ENCODE data around the gene PKIG.

The PKIG gene

DNA sequence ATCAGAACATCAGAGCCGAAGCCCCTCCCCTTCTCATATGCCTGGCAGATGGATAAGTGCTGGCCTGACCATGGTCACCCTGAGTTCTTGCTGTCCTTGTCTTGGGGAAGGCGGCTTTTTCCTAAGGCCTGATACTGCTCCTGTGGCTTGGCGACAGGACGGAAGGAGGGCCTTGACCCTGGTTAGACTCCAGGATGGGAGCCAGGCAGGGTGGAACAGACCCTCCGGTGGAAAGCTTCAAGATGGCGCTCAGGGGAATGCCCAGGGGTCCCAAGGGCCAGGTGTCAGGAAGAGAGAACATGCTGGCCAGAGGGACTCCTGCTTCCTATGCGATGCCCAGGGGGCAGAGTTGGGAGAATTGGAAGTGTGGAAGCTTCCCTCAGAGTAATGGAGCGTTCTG, 39.6 kb downstream of the PKIG start:
- DNase-seq = no peak

DNA sequence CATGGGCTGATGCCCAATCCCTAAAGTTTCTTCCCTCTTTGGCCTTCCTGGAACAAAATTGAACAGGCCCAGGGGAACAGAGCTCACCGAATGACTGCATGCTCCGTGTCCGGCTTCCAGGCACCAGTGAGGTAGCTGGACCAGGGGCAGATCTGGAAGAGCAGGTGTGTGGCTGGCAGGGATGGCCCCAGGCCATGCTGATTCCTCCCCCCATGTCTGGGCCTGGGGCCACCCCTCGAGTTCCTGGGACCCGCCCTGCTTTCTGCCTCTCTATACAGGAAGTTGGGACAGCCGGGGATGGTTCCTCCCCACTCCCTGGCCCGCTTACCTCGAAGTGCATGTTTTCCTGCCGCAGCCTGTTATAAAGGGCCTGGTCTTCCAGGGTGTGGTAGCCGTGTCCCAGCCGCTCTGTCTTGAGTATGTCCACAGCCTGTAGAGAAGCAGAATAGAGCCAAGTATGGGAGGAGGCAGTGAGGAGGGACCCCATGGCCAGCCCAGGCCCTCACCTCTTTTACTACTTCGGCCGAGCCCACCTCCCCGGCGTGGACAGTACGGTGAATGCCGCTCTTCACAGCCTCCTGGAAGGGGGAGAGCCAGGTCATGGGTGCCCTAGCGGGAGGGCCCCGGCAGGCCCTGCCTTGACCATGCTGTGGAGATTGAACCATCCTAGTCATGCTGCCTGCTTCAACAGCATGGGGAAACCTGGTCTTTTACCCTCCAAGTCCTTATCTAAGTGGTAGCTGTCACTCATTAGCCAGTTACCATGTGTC, 40.3 kb downstream of the PKIG start:
- no peak for DNase-seq

DNA sequence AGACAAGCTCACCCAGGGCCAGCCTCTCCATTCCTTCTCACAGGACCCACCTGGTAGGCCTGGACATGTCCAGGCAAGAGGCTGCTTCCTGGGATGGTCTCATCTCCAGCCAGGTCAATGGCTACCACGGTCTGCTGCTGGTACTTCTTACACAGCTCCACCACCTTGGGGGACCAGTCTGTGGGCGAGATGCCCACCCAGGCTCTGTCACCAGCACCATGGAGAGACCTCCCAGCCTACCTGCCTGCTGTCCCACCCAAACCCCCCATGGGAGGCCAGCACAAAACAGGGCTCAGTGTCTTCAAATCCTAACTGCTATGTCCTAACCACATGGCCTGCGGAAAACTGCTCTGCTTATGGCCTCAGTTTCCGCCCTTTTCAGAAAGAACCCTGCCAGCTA, 41.8 kb downstream of the PKIG start:
- DNase-seq = no peak

DNA sequence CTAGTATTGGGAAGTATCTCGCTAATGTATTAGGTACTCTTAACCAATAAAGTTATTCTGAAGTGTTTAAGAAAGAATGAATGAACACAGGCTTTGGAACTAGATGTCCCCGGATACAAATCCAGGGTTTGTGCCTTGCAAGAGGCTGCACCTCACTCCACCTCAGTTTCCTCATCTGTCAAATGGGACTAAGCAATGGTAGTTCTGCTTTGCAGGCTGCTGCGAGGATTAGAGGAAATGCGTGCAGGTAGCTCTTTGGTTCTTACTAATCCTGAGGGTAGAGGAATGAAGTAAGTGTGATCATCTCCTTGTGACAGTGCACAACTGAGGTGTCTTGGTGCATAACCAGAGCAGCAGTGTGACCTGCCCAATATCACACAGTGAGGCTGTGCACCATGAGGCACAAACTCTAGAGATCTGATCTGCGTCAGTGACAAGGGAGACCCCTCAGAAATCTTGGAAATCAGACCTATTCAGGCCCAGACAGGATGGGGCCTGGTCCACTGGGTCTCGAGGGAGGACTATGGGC, 42.4 kb downstream of the PKIG start:
- DNase-seq = no peak

DNA sequence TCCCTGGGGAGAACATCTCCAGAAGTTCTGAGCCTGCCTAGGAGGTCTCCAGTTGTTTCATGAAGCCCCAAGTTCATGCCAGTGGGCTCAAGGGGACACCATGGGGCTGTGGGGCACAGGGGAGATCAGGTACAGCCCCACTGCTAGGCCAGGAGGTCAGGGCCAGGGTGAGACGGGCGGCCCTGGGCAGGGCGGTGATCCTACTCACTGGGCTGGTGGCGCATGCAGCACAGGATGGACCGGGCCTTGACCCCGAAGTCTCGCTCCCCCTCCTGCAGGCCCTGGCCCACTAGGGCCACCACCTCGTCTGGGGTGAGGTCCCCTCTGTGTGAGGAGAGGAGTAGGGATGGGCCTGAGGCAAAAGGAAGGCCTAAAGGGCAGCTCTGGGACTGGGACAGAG, 43.0 kb downstream of the PKIG start:
- DNase-seq = no peak

DNA sequence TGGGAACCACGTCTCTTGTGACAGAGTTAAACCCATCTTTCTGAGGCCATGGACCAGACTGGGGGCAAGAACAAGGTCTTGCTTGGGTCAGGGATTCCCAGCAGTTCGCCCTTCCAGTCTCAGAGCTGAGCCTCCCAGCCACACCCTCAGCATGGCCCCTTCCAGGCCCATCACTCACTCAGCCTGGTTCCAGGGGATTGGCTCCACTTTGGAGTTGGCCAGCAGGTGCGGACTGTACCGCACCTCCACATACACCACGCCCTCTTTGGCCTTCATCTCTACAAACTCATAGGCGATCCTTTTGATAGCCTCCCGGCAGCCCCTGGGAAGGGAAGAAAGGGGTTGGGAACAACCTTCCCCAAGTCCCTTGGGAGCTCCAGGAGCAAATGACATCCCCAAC, 43.9 kb downstream of the PKIG start:
- DNase-seq = no peak

DNA sequence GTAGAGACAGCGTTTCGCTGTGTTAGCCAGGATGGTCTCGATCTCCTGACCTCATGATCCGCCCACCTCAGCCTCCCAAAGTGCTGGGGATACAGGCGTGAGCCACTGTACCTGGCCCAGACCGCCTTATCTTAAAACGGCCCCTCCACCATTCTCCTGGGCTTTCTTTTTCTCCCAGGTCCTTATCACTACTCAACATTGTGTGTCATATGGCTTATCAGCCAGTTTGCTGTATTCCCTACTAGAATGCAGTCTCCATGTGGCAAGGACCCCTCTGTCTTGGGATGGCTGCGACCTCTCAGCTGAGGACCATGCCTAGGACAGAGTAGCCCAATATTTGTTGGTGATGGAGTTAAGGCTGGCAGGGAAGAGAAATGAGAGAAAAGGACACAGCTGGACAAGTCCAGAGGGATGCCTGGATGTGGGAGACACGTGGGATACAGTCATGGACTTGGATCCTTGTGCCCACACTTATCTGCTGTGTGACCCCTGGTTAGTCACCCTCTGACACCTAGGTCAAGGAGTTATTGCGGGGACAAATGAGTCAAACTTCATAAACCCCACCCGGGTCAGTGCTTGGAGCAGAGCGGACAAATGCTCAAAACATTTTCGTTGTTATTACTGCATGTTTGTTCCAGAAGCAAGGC, 45.1 kb downstream of the PKIG start:
- DNase-seq = no peak

DNA sequence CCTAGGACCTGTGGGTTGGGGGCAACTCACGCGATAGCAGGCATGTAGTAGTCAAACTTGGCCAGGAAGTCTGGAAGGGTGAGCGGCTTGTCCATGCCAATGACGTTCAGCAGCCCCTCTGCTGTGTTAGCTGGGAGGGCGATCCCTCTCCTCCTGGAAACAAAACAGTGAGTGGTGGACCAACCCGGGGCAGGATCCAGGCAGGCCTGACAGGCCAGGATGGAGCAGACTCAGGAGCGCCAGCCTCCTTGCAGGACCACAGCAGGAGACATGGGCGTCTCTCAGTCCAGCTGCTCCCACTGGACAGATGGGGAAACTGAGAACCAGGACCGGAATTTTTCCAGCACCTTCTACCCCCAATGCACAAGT, 46.6 kb downstream of the PKIG start:
- DNase-seq = no peak

DNA sequence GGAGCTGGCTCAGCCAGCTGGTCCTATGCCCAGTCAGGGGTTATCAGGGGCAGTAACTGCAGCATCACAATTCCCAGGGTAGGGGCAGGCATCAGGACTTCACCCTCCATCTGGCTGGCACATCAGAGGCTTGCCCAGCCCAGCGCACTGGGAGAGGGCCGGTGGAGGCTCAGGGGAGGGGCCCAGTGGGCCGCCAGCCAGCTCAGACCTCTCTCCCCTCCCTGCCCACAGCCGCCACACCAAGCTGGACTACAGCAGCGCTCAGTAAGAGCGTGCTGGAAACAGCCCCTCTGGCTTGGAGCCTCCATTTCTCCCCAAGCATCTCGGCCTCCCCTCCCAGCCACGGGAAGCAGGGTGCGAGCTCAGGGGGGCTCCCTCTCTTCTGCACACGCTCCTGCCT, 47.2 kb downstream of the PKIG start:
- no peak for DNase-seq

DNA sequence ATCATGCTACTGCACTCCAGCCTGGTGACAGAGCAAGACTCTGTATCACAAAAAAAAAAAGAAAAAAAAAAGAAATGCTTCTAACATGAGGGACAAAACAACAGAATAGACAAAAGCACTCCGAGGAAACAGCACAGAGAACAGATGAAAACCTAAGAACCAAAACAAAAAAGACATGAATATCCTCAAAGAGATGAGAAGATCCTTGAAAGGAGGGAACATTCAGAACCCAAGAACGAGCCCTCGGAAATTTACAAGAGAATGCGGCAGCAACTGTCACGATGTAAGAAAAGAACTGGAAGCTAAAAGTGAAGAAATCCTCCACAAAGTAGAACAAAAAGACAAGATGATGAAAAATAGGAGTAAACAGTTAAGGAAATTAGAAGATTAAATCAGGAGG, 47.9 kb downstream of the PKIG start:
- DNase-seq = no peak

DNA sequence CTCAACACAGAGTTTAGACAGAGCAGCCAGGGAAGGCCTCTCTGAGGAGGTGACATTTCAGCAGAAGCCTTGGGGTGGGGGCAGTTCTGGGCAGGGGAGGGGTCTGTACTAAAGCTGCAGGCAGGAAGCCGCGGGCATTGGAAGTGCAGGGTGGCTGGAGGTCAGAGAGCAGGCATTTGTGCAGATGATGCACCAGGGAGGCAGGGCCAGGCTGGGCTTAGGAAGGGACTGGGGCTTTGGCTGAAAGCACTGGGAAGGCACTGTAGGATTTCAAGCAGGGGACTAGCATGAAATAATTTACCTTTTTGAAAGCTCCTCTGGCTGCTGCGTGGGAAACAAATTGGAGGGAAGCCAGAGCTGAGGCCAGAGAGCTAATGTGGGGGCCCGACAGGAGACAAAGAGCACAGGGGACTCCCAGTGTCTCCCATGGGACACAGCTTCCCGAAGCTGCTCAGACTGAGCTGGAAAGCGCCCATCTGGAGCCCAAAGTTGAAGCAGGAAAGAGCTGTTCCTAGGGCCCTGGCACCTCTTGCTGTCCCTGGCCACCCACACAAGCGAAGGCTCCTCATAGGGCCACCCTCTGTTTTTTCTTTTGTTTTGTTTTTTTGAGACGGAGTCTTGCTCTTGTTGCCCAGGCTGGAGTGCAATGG, 49.8 kb downstream of the PKIG start:
- no peak for DNase-seq

DNA sequence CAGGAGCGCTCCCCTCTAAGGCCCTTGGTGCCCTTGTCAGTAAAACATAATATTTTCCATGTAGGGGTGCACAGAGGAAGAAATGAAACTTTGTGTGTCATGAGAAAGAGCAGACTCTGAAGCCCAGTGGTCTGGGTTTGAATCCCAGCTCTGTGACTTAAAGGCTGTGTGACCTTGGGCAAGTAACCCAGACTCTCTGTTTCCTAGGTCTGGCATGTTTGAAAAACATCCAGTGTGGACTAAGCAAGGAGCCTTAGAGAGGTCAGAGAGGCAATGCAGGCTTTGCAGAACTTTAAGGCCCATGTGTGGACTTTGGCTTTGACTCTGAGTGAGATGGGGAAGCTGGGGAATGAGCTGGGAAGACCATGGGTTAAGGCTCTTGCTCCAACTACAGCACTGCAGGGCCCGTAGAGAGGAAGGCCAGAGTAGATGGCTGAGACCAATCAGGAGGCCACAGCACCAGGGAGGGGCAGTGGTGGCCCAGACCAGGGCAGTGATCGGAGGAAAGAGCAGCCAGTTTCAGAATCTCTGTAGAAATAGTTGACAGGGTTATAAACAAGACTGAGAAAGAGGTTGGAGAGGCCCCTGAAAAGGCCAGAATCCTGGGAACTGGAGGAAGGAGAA, 50.9 kb downstream of the PKIG start:
- DNase-seq = no peak

DNA sequence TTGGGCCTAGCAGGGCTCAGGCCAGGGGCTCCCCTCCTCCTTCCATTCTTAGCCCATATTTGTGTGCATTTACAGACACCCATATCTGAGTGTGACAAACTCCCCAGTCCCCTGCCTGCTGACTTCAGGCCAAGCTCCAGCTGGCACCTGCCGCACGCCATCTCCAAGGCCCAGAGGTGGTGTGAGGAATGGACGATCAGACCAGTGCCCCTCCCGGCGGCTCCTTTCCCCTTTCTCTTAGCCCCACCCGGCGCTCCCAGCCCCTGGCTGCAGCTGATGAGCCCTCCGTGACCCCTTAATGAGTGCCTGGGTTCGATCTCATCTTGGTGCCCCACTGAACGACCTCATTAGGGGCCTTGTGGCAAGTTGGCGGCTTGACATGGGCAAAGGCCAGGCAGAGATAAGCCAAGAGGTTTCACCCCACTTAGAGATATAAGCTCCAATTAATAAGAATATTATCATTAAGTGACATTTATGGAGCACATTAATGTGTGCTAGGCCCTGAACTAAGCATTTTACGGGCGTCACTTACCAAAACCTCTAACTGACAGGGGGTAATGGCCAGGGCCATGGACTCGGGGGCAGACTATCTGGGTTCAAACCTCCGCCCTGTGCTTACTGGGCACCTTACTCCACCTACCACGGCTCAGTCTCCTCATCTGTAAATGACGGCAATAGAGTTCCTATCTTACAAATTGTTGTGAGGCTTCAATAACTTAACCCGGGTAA, 51.7 kb downstream of the PKIG start:
- no peak for DNase-seq

DNA sequence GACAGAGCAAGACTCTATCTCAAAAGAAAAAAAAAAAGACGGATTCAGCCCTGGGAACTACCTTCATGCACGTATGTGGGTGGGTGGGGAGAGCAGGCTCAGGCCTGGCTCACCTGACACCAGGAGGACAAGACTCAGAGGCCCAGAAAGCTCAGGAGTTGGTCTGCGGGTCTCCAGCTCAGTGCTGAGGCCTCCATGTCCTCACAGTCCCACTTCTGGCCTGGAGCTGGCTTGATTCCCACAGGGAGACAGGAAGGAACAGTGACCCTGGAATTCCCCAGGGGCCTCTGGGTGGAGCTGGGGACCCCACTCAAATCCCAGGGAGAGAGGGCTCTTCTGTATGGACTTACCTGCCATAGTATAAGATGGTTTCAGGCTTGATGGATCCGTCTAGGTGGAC, 53.5 kb downstream of the PKIG start:
- no peak for DNase-seq

DNA sequence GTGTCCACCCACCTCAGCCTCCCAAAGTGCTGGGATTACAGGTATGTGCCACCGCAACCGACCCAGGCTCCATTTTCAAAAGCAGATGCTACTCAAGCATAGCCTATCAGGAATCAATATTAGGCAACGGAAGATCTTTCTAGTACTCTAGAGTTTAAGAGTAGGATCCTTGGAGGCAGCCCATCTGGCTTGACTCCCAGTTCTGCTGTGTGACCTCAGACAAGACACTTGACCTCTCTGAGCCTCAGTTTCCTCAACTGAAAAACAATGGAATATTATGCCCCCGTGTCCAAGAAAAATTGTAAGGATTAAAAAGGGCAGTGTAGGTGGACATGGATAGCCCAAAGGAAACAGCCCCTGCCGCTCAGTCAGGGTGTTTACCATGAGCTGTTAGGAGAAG, 54.7 kb downstream of the PKIG start:
- no peak for DNase-seq

DNA sequence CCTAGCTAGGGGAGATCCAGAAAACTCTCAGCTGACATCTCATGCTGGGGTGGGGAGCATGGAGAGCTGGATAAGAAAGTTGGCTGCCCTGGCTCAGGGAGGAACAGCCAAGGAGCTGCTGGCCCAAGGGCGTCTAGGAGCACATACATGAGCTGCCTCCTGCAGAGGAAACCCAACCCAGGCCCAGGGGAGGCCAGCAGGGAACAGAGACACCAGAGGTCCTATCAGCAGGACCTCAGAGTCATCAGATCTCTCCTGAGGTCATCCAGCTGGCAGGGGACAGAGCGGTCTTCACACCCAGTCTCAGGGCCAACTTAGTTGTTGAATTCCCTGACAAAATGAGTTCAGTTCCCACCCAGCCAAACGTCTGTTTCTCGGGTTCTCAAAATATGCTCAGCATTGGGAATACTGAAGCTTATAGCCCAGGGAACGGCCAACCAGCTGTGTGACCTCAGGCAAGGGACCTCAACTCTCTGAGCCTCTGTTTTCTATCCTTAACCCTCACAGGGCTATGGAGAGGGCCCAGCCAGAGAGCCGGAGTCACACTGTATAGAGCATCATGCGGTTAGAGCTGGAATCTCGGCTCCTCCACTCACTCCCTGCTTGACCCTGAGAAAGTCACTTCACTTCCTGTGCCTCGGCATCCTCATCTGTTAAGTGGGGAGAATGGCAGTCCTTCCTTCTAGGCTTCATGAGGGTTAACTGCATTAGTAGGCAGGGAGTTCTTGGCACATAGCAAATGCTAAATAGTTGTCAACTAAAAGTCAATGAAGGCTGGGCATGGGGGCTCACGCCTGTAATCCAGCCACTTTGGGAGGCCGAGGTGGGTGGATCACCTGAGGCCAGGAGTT, 55.4 kb downstream of the PKIG start:
- no peak for DNase-seq

DNA sequence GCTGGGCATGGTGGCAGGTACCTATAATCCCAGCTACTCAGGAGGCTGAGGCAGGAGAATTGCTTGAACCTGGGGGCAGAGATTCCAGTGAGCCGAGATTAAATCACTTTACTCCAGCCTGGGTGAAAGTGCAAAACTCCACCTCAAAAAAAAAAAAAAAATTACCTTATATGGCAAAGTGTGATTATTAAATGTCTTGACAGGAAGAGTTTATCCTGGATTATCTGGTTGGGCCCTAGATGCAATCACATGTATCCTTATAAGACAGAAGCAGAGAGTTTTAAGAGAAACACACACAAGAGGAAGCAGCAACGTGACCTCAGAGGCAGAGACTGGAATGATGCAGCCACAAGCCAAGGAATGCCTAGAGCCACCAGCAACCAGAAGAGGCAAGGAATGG, 58.1 kb downstream of the PKIG start:
- no peak for DNase-seq

DNA sequence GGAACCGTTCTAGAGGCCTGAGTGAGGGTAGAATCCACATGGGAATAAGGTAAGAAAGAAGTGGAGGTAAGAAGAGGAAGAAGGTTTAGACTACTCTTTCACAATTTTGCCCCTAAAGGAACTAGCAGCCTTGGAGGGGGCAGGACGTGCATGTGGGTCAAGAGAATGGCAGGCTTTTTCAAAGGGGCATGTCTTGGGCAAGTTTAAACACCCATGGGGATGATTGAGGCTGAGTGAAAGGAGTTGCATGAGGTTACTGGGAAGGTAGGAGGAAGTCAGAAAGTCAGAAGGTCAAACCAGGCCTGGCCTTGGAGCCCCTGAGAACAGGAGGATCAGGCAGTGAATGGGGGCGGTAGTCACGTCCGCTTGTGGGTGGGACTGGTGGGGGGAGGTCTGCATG, 58.9 kb downstream of the PKIG start:
- no peak for DNase-seq

DNA sequence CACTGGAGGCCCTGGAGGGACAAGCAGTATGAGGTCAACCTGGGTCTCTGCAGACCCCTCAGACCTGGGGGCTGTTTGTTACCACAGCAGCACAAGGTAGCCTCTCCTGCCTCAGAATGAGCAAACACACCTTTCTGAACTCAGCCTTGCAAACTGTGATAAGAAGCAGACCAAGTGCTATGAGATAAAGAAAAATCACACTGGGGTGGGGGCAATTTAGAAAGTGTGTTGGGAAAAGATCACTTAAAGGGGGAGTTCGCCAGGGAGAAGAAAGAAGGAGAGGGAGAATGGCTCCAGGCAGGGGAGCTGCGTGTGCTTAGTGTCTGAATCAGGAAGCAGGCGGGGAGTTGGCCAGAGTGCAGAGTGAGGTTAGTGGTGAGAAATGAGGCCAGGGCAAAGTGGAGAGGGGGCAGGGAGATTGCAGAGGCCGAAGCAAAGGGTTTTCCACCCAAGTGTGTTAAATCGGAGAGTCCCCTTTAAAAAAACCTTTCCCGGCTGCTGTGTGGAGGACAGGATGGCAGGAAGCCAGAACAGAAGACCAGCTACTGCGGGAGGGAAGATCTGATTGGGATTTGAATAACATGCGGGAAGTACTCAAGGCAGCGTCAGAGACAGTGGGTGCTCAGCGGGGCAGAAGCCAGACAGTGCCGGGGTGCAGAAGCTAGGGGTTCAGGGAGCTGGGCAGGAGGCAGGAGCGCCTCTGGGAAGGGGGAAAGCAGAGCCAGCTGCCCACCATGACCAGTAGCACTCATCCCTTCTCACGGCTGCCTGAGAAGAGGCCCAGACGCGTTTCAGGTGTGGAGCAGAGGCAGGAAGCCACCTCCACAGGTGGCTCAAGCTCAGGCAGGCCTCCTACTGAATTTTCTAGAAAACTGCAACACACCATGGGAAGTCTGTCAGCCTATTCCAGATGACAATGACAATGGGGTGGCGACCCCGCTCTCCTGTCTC, 60.1 kb downstream of the PKIG start:
- DNase-seq = peak; percentile 86

DNA sequence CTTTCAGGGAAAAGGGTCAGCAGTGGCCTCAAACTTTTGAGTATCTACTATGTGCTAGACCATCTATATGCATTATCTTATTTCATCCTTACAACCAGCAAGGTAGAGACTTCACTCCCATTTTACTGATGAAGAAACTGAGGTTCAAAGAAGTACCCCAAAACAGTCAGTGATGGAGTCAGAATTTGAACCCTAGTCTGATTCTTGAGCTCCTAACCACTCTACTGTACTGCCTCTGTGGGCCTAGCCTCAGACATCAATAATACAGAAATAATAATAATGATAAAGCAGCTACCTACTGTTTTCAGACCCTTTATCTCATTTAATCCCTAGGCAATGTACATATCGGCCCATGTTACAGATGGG, 60.8 kb downstream of the PKIG start:
- no peak for DNase-seq

Data from NCI-H2029 (cell line).